ENCODE data around the gene NDUFV2. TPM values are rescaled to one million over a fixed set of nuclear protein-coding genes. Genes with fewer than 3 reads are reported as not detected.

NDUFV2 gene
- total and polyA plus RNA-seq, 2 donors (not counting 3 experiments of a cell fraction or from before 2014, with no cell fraction given) = 65.7 to 152 TPM

DNA sequence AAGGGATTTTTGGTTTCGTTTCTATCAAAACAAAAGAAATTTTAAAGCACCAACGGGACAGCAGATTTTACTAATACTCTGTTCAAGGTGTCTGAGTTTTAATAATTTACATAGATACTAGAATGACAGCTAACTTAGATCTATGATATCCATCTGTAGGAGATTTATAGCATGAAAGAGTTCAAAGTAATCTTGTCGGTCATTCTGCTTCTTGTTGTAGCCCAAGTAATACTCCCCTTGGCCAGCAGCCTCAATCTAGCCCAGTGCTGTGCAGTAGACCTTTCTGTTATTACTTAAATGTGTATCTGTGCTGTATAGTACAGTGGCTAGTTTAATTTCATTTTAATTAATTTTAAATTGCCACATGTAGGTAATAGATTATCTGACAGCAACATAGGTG, 78.8 kb downstream of the NDUFV2 start:
- Histone ChIP-seq H3K27ac (ENCODE audit: insufficient read depth, low read depth, low read length) (no peak overlapping the region), H2AFZ (ENCODE audit: low read depth, low read length) (no peak overlapping the region), H3K36me3 (ENCODE audit: control insufficient read depth in 2 of 2, extremely low read depth in 1 of 2, insufficient read depth in 2 of 2, low read length in 2 of 2) (no peaks in the 10 kb centered on the region), H3K9me3 (replicated peaks; ENCODE audit: control insufficient read depth, insufficient read depth, low read length) (no peaks in the 10 kb centered on the region), H3K9ac (replicated peaks; ENCODE audit: extremely low read depth, insufficient read depth, low read length) (no peak overlapping the region), H4K20me1 (replicated peaks; ENCODE audit: control insufficient read depth, extremely low read depth, insufficient read depth, low read length) (no peaks in the 10 kb centered on the region), H3K79me2 (ENCODE audit: control insufficient read depth, insufficient read depth, low read length) (peaks cover 47% of the 10 kb centered on the region), H3K4me2 (ENCODE audit: insufficient read depth, low read length) (no peak overlapping the region), H3K4me3 (replicated peaks in 1 of 3; ENCODE audit: insufficient read depth in 1 of 3, low read depth in 1 of 3, low read length in 3 of 3) (no peak overlapping the region), H3K27me3 (ENCODE audit: control insufficient read depth in 2 of 2, insufficient read depth in 2 of 2, low read length in 2 of 2) (no peaks in the 10 kb centered on the region), H3K4me1 (ENCODE audit: control insufficient read depth, extremely low read depth, insufficient read depth, low read length) (peaks cover 30% of the 10 kb centered on the region), H3K9me1 (replicated peaks; ENCODE audit: control insufficient read depth, extremely low read depth, insufficient read depth, low read length) (no peaks in the 10 kb centered on the region)
- POLR2A ChIA-PET = no interaction called here
- CTCF ChIA-PET = interaction anchor here (1.1 to 1.5 kb wide), 3 partner anchors 44 to 336 kb away, joined by 3 to 4 read pairs (median 3); partner anchors contain the start of gene ANKRD12
- DNase-seq (ENCODE audit: low read depth, low spot score) = no peak
- intact Hi-C loops (cut with micrococcal nuclease) = no loop called here
- dilution Hi-C loops (cut with MboI; ENCODE audit: extremely low pct_ligation_motif_present, low sequenced_read_pairs) = no loop called here
- TF ChIP-seq, protein P1, sequence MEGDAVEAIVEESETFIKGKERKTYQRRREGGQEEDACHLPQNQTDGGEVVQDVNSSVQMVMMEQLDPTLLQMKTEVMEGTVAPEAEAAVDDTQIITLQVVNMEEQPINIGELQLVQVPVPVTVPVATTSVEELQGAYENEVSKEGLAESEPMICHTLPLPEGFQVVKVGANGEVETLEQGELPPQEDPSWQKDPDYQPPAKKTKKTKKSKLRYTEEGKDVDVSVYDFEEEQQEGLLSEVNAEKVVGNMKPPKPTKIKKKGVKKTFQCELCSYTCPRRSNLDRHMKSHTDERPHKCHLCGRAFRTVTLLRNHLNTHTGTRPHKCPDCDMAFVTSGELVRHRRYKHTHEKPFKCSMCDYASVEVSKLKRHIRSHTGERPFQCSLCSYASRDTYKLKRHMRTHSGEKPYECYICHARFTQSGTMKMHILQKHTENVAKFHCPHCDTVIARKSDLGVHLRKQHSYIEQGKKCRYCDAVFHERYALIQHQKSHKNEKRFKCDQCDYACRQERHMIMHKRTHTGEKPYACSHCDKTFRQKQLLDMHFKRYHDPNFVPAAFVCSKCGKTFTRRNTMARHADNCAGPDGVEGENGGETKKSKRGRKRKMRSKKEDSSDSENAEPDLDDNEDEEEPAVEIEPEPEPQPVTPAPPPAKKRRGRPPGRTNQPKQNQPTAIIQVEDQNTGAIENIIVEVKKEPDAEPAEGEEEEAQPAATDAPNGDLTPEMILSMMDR (IDR thresholded peaks at IDR 0.05; ENCODE audit: extremely low read depth in 1 of 2, insufficient read depth in 1 of 2, low read depth in 1 of 2, low read length in 2 of 2) = no peak
- TF ChIP-seq POLR2AphosphoS5 (IDR thresholded peaks at IDR 0.05; ENCODE audit: insufficient read depth, low read depth, low read length) = no peak
- no peak for TF ChIP-seq POLR2A (IDR thresholded peaks at IDR 0.05; ENCODE audit: low read depth, low read length)
- TF ChIP-seq, protein P2, sequence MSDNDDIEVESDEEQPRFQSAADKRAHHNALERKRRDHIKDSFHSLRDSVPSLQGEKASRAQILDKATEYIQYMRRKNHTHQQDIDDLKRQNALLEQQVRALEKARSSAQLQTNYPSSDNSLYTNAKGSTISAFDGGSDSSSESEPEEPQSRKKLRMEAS (IDR thresholded peaks at IDR 0.05; ENCODE audit: insufficient read depth, insufficient read length) = no peak
- no peak for TF ChIP-seq GATA2 (IDR thresholded peaks at IDR 0.05; ENCODE audit: insufficient read depth, insufficient read length, low read depth, low read length)
- no TSS peak for BruUV-seq (replicated peaks)
- FAIRE-seq = no peak

DNA sequence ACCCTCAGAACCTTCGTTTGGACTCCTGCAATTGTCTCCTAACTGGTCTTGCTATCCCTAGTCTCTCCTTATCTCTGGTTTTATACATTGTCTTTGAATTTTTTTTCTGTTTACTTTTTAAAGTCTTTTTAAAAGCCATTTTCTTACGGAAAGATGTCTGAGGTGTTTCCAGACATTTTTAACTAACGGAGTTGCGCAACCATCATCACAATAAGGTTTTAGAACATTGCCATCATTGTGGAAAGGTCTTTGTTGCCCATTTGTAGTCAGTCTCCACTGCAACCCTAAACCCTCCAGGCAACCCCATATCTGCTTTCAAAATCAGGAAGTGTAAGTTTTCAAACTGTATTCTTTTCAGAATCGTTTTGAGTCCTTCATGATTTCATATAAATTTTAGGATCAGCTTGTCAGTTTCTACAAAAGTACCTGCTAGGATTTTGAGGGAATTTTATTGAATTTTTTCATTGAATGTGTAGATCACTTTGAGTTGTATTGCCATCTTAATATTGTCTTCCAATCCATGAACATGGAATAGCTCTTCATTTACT, 80.4 kb downstream of the NDUFV2 start:
- no peaks in the 10 kb centered on the region for H3K9me3 ChIP-seq (replicated peaks; ENCODE audit: control insufficient read depth, insufficient read depth, low read length)
- POLR2A ChIA-PET = no interaction called here
- no peak for FAIRE-seq
- DNase-seq (ENCODE audit: low read depth, low spot score) = no peak
- dilution Hi-C loops (cut with MboI; ENCODE audit: extremely low pct_ligation_motif_present, low sequenced_read_pairs) = no loop called here
- H3K4me2 ChIP-seq (ENCODE audit: insufficient read depth, low read length) = no peak overlapping the region
- peaks cover 27% of the 10 kb centered on the region for H3K4me1 ChIP-seq (ENCODE audit: control insufficient read depth, extremely low read depth, insufficient read depth, low read length)
- no peak overlapping the region for H2AFZ ChIP-seq (ENCODE audit: low read depth, low read length)
- no peak overlapping the region for H3K27ac ChIP-seq (ENCODE audit: insufficient read depth, low read depth, low read length)
- H3K36me3 ChIP-seq (ENCODE audit: control insufficient read depth in 2 of 2, extremely low read depth in 1 of 2, insufficient read depth in 2 of 2, low read length in 2 of 2) = no peaks in the 10 kb centered on the region
- CTCF ChIA-PET = no interaction called here
- H3K9me1 ChIP-seq (replicated peaks; ENCODE audit: control insufficient read depth, extremely low read depth, insufficient read depth, low read length) = no peaks in the 10 kb centered on the region
- no TSS peak for BruUV-seq (replicated peaks)
- H3K27me3 ChIP-seq (ENCODE audit: control insufficient read depth in 2 of 2, insufficient read depth in 2 of 2, low read length in 2 of 2) = no peaks in the 10 kb centered on the region
- intact Hi-C loops (cut with micrococcal nuclease) = no loop called here
- TF ChIP-seq JUN (IDR thresholded peaks at IDR 0.05; ENCODE audit: borderline replicate concordance, insufficient read depth, insufficient read length, low read depth) (no peak), GATA2 (IDR thresholded peaks at IDR 0.05; ENCODE audit: insufficient read depth, insufficient read length, low read depth, low read length) (no peak), EZH2 (IDR thresholded peaks at IDR 0.05; ENCODE audit: borderline replicate concordance, low read depth, low read length, severe bottlenecking) (no peak), MYC (IDR thresholded peaks at IDR 0.05; ENCODE audit: low read depth, low read length) (no peak), FOS (IDR thresholded peaks at IDR 0.05; ENCODE audit: borderline replicate concordance, insufficient read depth, low read length) (no peak), POLR2AphosphoS5 (IDR thresholded peaks at IDR 0.05; ENCODE audit: insufficient read depth, low read depth, low read length) (no peak), POLR2A (IDR thresholded peaks at IDR 0.05; ENCODE audit: low read depth, low read length) (no peak)
- TF ChIP-seq, protein P1 (IDR thresholded peaks at IDR 0.05; ENCODE audit: extremely low read depth in 1 of 2, insufficient read depth in 1 of 2, low read depth in 1 of 2, low read length in 2 of 2) = no peak
- TF ChIP-seq, protein P2 (IDR thresholded peaks at IDR 0.05; ENCODE audit: insufficient read depth, insufficient read length) = no peak
- H4K20me1 ChIP-seq (replicated peaks; ENCODE audit: control insufficient read depth, extremely low read depth, insufficient read depth, low read length) = no peaks in the 10 kb centered on the region
- no peak overlapping the region for H3K9ac ChIP-seq (replicated peaks; ENCODE audit: extremely low read depth, insufficient read depth, low read length)
- peaks cover 36% of the 10 kb centered on the region for H3K79me2 ChIP-seq (ENCODE audit: control insufficient read depth, insufficient read depth, low read length)
- H3K4me3 ChIP-seq (replicated peaks in 1 of 3; ENCODE audit: insufficient read depth in 1 of 3, low read depth in 1 of 3, low read length in 3 of 3) = no peak overlapping the region

Data from endothelial cell of umbilical vein (primary cell).